GM19240 (cell line): ENCODE measurements around the gene PPP2R2C.

Experiments used
- DNase-seq: peaks from one replicate; pipeline ENCODE4 v3.0.0; 2011; ENCODE audit warnings: low spot score; ENCODE audit not compliant: insufficient read length

PPP2R2C gene

DNA sequence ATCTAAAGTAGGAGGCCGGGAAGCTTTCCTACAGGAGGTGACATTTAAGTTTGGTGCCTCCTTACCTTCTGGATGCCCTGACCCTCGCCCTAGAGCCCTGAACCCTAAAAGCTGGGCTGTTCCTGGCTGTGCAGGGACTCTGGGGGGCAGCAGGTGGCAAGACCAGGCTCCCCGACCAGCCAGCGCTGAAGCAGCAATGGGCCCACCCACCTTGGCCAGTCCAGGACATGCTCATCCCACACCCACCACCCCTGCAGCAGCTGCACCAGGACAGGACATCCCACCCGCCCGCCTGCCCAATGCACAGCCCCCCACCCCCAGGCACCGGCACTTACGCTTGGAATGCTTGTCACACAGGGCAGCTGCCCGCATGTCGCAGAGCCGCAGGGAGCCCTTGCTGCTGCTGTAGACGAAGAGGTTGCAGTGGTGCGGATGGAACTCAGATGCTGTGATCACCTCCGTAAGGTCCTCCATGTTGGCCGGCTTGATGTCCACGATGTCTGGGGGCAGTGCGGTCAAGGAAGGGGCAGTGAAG lies 124.8 kb downstream of the PPP2R2C start:
- no peak for DNase-seq

DNA sequence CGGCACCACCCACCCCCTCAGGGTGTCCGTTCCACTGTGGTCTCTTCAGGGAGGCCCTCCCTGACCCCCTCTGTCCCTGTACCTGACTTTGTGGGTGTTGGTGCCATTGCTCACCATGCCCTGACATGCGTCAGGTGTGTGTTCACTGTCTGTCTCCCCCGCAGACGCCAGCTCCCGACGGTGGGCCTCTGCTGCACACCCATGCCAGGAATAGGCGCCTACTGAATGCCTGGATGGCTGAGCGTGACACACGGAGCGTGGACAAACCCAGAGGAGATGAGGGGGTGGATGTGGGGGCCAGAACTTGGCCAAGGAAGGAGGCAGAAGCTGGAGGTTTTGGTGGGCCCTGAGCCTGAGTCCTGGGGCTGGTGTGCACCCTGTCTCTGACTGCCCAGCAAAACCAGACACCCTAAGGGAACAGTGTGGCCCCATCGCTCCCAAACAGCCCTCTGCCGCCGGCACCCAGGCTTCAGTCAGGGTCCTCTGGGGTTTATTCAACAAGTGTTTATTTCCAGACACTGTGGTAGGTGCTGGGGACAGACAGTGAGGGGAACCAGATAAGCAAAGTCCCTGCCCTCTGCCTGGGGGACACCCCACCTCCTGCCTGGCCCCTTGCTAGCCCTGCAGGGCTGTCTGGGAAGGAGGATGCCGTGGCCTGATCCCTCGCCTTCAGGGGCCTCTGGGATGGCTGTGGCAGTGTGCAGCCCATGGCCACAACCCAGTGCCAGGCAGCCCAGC lies 125.9 kb downstream of the PPP2R2C start:
- no peak for DNase-seq

DNA sequence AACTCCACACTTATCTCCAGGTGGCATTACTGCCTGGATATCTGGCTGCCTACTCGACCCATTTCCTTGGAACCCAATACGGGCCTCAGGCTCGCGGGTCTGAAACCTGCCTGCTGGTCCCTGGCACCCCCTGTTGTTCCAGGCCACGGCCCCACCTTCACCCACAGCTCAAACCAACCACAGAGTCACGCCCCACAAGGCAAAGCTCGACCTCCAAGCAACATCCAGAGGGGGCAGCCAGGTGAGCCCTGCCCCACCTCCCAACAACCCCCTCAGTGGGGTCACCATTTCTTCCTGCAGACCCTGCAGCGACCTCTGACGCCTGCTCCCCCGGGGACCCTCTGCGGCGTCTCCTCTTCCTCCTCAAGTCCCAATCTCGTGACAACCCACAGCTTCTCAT lies 126.5 kb downstream of the PPP2R2C start:
- DNase-seq, result no peak

DNA sequence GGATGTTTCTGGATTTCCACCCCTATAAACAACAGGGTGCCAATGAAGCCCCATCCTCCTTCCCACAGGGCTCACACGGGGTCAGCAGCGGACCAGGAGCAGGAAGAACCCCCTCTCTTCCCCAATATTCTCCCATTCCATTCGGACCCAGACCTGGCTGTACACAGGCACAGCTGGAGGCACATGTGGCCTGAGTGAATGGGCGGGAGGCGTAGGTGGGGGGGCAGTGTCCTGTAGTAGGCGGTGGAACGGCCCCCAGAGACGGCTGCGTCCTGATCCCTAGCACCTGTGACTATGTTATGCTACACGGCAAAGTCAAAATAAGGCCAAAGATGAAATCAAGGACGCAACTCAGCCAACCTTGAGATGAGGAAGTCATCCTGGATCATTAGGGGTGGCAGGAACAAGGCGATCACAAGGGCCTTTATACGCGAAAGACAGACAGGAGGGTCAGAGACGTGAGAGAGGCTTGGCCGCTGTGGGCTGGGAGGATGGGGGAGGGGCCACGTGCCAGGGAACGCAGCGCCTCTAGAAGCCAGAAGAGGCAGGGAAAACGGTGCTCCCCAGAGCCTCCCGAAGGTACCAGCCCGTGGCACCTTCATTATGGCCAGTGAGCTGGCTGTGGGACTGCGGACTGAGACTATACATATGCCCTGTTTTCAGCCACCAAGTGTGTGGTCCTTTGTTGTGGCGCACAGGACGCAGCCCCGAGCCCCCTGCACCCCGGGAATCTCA lies 127.2 kb downstream of the PPP2R2C start:
- no peak for DNase-seq

GRCh38 chr4:6343939-6344408 lies 128.4 kb downstream of the PPP2R2C start:
- no peak for DNase-seq

DNA sequence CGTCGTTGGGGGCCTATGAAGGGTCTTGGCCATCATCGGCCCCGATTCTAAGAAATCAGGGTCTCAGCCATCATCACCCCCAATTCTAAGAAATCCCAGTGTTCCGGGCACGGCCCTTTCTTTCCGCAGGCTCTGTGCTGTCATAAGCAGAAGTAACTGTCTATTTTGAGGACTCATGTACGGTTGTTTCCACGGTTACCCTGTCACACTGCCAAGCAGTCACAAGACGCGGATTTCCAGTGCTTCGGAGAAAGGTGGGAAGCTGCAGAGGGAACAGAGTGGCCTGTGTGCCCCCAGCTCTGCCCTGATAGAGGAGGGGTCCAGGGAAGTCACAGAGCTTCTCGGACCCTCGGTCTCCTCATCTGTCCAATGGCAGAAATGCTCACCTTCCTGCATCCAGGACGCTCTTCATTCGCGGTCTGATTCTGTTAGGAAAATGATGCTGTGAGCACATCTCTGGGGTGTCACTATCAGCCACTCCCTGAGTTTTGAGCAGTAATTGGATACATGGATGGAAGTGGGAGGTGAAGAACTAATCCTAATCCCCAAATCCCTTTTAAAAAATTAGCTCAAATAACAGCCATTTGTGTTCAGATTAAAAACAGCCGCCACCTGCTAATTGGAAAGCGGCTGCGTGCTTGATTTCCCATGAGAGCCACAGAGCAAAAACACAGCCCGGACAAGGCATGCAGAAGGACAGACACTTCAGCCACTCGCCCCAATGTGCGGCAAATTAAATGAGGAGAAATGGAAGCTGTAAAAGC lies 129.7 kb downstream of the PPP2R2C start:
- no peak for DNase-seq

GRCh38 chr4:6341696-6342095 lies 130.7 kb downstream of the PPP2R2C start:
- no peak for DNase-seq

DNA sequence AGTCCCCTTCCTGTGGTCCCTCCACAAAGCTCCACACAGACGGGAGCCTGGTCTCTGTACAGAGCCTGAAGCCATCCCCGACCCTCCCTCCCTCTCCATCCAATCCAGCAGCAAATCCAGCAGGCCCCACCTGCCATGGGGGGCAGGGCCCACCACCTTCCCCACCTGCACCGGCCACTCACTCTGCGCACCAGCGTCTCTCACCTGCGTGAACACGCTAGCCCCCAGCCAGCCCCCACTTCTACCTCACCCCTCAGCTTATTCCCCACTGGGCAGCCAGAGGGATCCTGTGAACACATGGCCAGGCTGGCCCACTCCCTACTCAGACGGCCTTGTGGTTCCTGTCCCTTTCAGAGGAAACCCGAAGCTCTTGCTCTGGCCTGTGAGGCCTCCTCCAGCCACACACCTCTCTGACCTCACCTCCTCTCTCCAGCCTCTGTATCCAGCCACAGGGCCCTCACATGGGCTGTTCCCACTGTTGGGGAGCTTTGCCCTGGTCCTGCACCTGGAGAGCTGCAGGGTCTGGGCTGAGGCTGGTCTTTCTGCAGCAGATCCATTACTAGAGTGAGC lies 131.9 kb downstream of the PPP2R2C start:
- DNase-seq, result no peak

DNA sequence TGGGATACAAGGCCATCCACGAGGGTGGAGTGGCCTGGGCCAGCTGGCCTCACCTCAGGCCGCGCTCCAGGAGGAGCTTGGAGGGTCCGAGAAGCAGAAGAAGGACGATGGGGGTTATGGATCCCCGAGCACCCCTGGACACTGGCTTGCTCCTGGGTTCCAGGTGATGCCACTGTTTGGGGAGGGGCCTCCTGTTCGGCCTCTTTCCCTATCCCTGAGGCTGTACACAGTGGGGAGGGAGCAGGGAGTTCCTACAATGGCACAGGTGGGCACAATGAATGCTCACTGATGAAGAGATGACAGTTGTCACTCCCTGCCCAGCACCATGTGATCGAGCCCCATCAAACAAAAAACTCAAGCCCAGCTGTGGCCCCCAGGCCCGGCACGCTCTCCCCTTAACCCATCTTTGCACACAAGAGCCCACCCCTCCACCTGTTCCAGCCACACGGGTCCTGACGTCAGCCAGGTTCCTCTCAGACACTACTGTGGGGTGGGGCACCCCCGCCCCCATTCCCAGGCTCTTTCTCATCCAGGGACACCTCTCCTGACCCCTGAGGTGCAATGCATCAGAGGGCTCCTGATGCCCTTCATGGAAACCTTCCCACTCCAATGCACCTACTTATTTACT lies 132.5 kb downstream of the PPP2R2C start:
- DNase-seq, result no peak

DNA sequence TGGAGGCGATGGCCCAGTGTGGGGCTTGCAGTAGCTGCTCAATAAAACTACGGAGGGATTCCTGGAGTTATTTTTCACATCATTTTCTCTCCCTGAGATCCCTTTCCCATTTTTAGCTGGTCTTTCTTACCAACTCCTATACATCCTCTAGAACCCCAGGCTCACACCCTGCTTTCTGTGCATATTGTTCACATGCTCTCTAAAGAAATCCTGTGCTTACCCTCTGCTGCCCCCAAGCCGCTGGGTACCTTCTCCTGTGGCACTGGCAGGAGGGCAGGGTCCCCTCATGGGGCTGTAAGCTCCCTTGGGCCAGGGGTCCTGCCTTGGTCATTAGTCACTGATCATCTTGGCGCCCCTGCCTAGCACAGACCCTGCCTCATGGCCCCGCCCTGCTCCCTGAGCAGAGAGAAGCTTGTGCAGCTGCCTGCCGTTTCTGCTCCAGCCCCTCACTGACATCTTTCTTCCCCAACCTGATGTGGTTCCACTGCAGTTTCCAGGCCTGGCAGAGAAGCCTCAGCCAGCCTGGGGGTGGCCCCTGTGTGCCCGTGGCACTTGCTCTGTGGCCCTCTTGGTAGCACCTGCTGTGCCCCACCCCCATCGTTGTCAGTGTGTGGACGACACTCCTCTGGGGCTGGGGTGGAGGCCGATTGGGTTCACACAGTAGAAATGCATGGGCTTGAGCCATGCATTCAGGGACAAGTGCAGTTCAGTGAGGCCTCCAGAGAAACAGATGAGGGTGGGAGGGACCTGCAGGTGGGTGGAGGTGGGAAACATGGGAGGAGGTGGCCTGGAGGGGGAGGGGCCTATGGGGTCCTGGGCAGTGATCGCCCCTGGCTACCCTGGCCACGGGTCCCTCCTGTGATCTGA lies 133.2 kb downstream of the PPP2R2C start:
- no peak for DNase-seq

DNA sequence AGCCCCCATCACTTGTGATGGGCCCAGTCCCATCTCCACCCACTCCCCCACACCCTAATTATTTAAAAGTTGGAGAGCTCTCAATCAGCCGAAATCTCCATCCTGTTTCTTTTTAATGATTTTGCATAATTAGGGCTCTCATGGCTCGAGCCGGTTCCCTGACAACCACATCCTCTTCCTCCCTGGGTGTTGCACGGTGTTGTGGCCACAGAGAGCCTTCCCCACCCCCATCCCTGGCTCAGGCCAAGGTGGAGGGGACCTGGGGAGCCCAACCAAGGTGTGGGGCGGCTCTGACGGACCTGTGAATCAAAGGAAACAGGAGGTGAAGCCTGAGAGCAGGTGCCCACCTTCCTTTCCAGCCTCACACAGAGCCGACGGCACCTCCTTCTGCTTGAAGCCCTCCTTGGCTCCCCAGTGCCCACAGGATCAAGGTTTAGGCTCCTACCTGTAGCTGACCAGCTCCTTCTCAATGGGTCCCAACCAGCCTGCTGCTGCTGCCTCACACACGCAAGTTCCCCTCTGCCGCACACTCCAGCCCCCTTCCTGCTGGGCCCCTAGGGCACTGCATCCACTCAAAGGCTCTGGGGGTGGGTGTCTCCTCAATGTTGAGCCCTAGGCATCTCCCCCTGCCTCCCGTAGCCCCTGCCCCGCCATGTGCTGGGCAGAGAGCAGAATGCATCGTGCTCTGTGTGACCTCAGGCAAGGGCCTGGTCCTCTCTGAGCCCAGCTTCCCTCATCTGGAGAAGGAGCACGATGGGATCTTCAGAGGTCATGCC lies 134.1 kb downstream of the PPP2R2C start:
- no peak for DNase-seq

- no peak for DNase-seq
Observed at GRCh38 chr4:6337331-6337935, 135.0 kb downstream of the PPP2R2C start.

DNA sequence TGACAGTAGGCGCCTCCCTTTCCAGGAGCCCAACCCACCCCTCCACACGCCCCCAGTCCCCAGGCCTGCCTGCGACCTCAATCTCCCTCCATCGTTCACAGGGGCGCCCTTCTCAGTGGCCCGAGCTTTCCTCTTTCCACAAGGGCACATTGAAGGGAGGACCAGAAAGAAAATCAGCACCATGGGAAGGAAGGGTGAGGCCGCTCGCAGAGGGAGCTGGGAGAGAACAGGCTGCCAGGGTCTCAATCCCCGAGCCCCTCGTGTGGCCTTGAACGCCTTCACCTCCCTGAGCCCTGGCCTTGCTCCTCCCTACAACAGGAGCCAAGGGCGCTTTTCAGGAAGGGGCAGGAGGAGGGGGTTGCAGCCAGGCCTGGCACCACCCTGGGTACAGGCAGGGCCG lies 136.2 kb downstream of the PPP2R2C start:
- no peak for DNase-seq

DNA sequence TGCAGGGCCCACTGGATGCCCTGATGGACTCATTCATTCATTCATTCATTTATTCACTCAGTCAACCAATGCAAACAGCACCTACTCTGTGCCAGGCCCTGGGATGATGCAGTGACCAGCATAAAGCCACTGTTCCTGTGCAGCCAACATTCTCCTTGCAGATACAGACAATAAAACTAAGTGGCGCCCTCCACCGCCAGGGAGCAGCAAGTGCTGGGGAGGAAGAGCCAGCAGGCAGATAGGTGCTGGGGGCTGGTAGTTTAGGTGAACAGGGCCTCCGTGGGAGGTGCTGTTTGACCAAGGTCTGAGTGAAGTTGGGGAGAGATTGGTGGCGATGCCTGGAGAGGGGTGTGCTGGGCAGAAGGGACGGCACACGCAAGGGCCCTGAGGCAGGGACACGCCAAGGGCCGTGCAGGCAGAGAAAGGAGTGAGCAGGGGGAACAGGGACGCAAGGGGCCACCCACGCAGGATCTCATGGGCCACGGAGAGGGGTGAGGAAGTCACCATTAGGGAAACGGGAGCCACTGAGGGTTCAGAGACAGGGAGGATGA lies 137.3 kb downstream of the PPP2R2C start:
- no peak for DNase-seq

- DNase-seq, result no peak
Observed at GRCh38 chr4:6334203-6334887, 138.1 kb downstream of the PPP2R2C start.

DNA sequence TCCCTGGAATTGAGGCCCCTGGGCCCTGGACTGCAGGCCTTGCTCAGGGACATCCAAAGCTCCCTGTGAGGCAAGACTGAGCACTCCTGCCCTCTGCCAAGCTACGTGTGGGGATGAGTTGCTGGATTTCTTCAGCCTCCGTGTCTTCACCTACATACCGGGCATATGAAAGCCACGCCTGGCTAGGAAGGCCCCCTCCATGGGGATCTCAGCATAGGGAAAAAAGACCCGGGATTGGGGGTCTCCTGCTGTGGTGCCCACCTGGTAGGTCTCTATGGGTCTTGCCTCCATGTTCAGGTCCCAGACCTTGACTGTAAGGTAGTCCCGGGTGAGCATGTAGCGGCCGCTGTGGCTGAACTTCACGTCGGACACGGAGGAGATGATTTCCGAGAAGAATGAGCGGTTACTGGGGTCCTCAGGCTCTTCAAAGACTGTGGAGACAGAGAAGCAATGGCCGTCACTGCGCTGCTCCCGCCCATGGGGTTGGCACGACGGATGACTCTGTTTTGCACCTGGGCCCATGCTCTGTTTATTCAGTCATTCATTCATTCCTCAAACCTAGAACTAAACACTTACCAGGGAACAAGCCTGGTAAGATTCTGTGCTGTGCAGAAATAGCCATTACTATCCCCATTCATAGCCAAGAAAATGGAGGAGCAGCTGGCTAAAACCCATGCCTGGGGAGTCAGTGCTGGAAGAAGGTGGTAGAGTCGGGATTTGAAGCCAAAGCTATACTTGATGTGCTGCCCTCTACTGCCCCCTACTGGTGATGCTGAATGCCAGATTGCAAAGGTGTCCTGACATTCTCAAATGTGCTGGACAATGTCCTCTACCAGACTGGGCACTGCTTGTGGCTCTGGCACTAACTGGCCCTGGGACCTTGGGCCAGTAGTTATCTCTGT lies 138.9 kb downstream of the PPP2R2C start:
- no peak for DNase-seq

DNA sequence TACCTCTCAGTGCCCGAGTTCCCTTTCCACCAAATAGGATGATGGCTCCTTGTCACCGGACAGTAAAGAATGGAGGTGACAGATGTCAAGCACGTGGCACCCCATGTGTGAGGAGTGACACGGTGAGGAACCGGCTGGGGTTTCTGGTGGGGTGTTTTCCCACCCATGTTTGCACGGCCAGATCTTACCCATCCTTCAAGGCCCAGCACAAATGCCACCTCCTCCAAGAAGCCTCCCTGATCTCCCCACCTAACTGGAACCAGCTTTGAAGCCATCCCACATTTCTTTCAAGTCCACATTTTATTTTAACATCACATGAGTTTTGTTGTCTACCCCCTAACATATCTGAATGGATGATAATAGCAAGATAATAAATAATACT lies 139.8 kb downstream of the PPP2R2C start:
- no peak for DNase-seq
